GM12874 (cell line): Measurements from ENCODE around the gene LRRC23.

Experiments
- TF ChIP-seq, protein P1 (sequence below): IDR thresholded peaks from 2 replicates; pipeline ENCODE4 v1.5.1; 2011; ENCODE audit warnings: low read depth, mild to moderate bottlenecking, control low read depth, low read length, moderate library complexity; ENCODE audit not compliant: insufficient read depth

LRRC23 gene

DNA sequence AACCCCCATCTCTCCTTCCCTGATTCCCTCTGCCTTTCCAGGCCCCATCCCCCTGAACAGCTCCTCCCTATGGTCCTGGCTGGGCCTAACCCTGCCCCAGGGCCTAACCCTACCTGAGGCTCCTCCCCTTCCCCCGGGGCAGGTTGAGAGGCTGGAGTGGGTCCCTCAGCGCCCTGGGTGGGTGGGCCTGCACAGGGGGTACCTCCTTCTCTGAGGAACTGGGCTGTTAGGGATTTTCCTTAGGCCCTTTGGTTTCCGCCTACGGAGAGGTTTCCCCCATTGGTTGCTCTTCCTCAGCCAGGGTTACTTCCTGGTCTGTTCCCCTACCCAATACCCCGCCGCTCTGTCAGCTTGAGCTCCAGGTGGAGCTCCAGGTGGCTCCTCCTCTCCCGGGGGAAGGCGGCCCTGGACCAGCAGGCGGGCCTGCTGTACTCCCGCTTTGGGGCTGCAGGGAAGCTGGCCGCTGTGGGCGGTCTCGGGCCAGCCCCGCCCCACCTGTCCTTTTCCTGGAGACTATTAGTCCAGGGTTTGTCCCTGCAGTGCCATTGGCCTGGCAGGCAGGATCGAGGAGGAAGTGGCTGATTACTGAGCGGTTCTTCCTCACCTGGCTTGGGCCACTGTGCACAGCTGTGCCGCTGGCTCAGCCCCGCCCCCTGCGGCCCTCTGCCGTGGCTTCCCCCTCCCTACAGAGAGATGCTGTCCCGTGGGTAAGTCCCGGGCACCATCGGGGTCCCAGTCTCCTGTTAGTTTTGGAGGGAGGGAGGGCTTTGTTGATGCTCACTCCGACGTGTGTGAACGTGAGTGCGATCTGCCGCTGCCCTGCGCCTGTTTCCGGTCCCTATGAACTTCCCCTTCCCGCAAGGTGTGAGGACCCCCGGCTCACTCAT, 41.7 kb downstream of the LRRC23 start:
- TF ChIP-seq, protein P1, sequence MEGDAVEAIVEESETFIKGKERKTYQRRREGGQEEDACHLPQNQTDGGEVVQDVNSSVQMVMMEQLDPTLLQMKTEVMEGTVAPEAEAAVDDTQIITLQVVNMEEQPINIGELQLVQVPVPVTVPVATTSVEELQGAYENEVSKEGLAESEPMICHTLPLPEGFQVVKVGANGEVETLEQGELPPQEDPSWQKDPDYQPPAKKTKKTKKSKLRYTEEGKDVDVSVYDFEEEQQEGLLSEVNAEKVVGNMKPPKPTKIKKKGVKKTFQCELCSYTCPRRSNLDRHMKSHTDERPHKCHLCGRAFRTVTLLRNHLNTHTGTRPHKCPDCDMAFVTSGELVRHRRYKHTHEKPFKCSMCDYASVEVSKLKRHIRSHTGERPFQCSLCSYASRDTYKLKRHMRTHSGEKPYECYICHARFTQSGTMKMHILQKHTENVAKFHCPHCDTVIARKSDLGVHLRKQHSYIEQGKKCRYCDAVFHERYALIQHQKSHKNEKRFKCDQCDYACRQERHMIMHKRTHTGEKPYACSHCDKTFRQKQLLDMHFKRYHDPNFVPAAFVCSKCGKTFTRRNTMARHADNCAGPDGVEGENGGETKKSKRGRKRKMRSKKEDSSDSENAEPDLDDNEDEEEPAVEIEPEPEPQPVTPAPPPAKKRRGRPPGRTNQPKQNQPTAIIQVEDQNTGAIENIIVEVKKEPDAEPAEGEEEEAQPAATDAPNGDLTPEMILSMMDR = no peak

DNA sequence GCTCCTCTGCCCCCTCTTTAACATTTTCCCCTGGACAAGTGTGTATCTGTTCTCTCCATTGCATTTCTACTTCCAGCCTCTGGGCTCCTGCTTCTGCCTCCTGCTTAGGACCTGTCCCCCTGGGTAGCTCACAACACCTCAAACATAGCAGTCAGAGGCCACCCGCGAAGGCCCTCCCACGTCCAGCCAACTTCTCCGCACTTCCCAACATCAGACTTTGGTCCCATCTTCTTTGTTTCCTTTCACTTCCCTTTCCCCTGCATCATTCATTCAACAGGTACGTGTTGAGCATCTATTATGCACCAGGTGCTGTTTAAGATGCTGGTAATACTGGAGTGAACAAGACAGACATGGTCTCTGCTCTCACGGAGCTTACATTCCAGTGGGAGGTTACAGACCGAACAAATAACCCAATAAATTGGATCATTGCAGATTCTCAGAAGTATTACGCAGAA, 42.3 kb downstream of the LRRC23 start:
- TF ChIP-seq, protein P1 = no peak

DNA sequence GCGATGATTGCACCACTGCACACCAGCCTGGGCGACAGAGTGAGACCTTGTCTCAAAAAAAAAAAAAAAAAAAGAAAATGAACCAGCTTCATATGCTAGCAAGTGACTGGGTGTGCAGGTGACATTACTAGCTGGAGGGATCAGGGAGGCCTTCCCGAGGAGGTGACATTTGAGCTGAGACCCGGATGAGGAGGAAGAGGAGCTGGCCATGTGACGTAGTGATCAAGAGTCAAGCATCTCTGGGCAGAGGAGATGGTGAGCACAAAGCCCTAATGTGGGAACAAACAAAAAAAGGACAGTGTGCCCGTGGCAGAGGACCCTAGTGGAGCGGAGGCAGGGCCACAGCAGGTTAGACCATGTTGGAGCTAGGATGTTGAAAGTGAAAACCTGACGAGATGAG, 43.0 kb downstream of the LRRC23 start:
- TF ChIP-seq, protein P1 = no peak

DNA sequence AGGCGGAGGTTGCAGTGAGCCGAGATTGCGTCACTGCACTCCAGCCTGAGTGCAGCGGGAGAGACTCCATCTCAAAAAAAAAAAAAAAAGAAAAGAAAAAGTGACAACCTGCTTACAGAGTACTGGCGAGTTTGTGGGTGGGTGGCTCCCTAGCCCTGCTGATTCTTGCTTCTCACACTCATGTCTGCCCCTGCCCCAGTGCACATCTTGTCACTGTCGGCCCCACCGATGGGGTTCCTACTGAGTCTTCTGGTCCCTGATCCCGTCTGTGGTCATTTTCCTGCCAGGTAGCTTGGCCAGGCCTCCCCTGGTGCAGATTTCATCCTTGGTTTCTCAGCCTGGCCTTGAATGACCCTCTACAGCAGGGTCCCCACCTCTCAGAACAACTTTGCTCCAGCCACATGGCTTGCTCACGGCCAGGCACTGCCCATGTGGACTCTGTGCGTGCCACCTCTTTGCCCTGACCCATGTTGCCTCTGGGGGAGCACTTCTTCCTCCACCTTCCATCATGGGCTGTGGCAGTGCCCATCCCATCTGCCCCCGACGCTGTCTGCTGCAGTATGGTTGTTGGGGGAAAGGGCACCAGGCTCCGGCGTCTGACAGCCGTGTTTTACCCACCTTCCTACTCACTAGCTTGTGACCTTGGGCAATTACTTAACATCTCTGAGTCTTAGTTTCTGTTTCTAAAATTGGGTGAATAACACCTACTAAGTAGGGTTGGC, 44.4 kb downstream of the LRRC23 start:
- TF ChIP-seq, protein P1 = peak; percentile 37; the same call in 1 of the 2 replicates

DNA sequence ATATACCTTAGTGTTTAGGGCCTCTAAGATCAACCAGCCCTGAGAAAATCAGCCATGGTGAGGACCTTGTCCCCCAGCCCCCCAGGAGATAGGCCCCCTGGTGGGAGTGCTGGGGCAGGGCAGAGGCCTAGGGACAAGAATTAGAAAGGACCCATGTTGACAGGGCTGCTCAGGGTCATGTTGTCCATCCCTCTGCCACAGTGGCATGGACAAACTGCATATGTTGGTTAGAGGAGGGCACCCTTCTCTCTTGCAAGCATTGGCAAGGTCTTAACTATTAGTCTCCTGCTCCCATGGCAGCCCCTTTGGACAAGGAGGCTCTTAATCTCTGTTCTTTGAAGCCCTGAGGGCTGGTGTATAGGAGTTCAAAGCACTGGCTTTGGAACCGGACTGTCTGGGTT, 45.8 kb downstream of the LRRC23 start:
- TF ChIP-seq, protein P1 = peak; percentile 49; the same call in 1 of the 2 replicates

DNA sequence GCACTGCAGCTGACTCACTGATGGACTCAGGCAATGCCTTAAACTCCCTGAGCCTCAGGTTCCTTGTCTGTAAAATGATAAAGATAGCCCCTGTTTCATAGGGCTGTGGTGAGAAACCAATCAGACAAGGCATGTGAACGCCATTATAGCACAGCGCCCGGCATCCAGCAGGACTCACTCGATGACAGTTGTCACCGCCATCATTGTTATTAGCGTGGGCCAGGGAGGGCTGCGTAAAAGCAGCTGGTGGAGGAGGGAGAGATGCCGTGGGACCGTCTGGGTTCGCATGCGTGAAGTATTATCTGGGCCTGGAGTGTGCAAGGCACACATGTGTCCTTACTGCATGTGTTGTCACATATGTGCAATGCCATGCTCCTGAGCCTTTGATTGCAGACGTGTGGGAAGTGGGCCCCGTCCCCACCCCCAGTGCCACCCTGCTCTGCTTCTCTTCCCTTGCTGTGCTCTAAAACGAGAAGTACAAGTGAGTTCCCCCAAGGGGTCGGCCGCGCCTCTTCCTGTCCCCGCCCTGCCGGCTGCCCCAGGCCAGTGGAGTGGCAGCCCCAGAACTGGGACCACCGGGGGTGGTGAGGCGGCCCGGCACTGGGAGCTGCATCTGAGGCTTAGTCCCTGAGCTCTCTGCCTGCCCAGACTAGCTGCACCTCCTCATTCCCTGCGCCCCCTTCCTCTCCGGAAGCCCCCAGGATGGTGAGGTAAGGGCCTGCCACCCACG, 46.4 kb downstream of the LRRC23 start, which contains the start of gene PTPN6:
Gene PTPN6, plus strand, starts transcription at position 546 of the 730 bp plus-strand sequence. Its CDS starts 157 bp downstream, at position 703.
- TF ChIP-seq, protein P1 = no peak

DNA sequence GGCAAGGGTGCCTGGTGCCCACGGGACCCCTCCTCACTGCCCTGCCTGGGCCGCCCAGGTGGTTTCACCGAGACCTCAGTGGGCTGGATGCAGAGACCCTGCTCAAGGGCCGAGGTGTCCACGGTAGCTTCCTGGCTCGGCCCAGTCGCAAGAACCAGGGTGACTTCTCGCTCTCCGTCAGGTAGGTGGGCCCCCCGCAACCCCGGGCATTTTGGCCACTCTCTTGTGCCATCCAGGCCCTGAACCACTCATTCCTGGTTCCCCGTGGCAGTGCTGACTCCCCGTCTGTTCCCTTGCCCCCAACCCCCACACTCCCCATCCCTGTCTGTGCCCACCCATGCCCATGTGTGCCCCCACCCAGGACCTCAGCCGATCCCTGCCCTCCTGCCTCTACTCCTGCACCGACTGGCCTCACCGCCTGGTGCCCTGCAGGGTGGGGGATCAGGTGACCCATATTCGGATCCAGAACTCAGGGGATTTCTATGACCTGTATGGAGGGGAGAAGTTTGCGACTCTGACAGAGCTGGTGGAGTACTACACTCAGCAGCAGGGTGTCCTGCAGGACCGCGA, 47.0 kb downstream of the LRRC23 start:
- TF ChIP-seq, protein P1 = no peak
